Calu3 (cell line): ENCODE measurements around the gene NCOA1. TPM values are rescaled to one million over a fixed set of nuclear protein-coding genes. Genes with fewer than 3 reads are reported as not detected.

Source experiments
- BruUV-seq: library from RNA; stranded (reverse); fragments of 400-500 nt; replicated peaks from 2 replicates; lab custom pipeline; 2021; lab: Mats Ljungman, UMichigan
- CTCF ChIA-PET: fragments of 300-600 bp; sonication (Branson Sonifier 250); formaldehyde crosslinking; loops from one replicate; lab custom pipeline; 2022; ENCODE audit warnings: antibody characterized with exemption; lab: Charles Lee
- DNase-seq: peaks from one replicate; pipeline ENCODE4 v3.0.0; 2022
- H3K27ac Mint-ChIP-seq: one replicate; pipeline ENCODE4 v1.8.0; 2022; ENCODE audit warnings: mixed read lengths; ENCODE audit not compliant: unreplicated experiment
- H3K27me3 Mint-ChIP-seq: one replicate; pipeline ENCODE4 v1.8.0; 2022; ENCODE audit warnings: mixed read lengths; ENCODE audit not compliant: unreplicated experiment
- H3K36me3 Mint-ChIP-seq: one replicate; pipeline ENCODE4 v1.8.0; 2022; ENCODE audit warnings: mild to moderate bottlenecking, moderate library complexity, mixed read lengths; ENCODE audit not compliant: insufficient read depth, unreplicated experiment
- H3K4me1 Mint-ChIP-seq: one replicate; pipeline ENCODE4 v1.8.0; 2022; ENCODE audit warnings: mild to moderate bottlenecking, low read depth, mixed read lengths; ENCODE audit not compliant: unreplicated experiment
- H3K4me3 Mint-ChIP-seq: one replicate; pipeline ENCODE4 v1.8.0; 2022; ENCODE audit warnings: mild to moderate bottlenecking, low read depth, moderate library complexity, mixed read lengths; ENCODE audit not compliant: unreplicated experiment
- H3K9me3 Mint-ChIP-seq: one replicate; pipeline ENCODE4 v1.8.0; 2022; ENCODE audit warnings: low read depth, mixed read lengths; ENCODE audit not compliant: unreplicated experiment
- CTCF ChIP-seq: fragments of 200-600 bp; IDR thresholded peaks from one replicate; pipeline ENCODE4 v1.8.0; 2022; ENCODE audit warnings: antibody characterized with exemption; ENCODE audit not compliant: unreplicated experiment
- intact Hi-C: fragments of 100-400 bp; cut with micrococcal nuclease; formaldehyde crosslinking; loops from one replicate; pipeline ENCODE4 v1.10.0; 2022; ENCODE audit not compliant: unreplicated experiment
- total RNA-seq: library from RNA; stranded (reverse); gene quantifications from 2 replicates; pipeline ENCODE4 v1.2.3, GENCODE V29; 2022

NCOA1 gene
- total RNA-seq, 1 experiment from 2014 or later: 14.8 TPM

GRCh38 chr2:24707143-24707542 is 216.1 kb downstream of the NCOA1 start:
- no peak for DNase-seq
- intact Hi-C loops: no loop called here
- Mint-ChIP-seq H3K27ac (no peak overlapping the region), H3K4me3 (no peak overlapping the region), H3K9me3 (no peaks in the 10 kb centered on the region), H3K4me1 (peaks cover 9% of the 10 kb centered on the region), H3K27me3 (no peaks in the 10 kb centered on the region), H3K36me3 (no peaks in the 10 kb centered on the region)
- no TSS peak for BruUV-seq
- no peak for TF ChIP-seq CTCF
- CTCF ChIA-PET: no interaction called here

GRCh38 chr2:24708537-24709152 is 217.6 kb downstream of the NCOA1 start:
- H3K27ac Mint-ChIP-seq: no peak overlapping the region
- H3K36me3 Mint-ChIP-seq: no peaks in the 10 kb centered on the region
- DNase-seq: no peak
- intact Hi-C loops: no loop called here
- CTCF ChIA-PET: no interaction called here
- no peak overlapping the region for H3K4me3 Mint-ChIP-seq
- no peaks in the 10 kb centered on the region for H3K27me3 Mint-ChIP-seq
- no peak for TF ChIP-seq CTCF
- no peaks in the 10 kb centered on the region for H3K9me3 Mint-ChIP-seq
- no TSS peak for BruUV-seq
- H3K4me1 Mint-ChIP-seq: no peaks in the 10 kb centered on the region

GRCh38 chr2:24710806-24711205 is 219.8 kb downstream of the NCOA1 start:
- intact Hi-C loops: no loop called here
- Mint-ChIP-seq H3K4me3 (no peak overlapping the region), H3K9me3 (no peaks in the 10 kb centered on the region), H3K4me1 (no peaks in the 10 kb centered on the region), H3K27me3 (no peaks in the 10 kb centered on the region), H3K36me3 (no peaks in the 10 kb centered on the region), H3K27ac (no peak overlapping the region)
- no peak for DNase-seq
- BruUV-seq: no TSS peak
- CTCF ChIA-PET: no interaction called here
- no peak for TF ChIP-seq CTCF

- Mint-ChIP-seq H3K27me3 (no peaks in the 10 kb centered on the region), H3K36me3 (no peaks in the 10 kb centered on the region), H3K27ac (no peak overlapping the region), H3K4me3 (no peak overlapping the region), H3K9me3 (no peaks in the 10 kb centered on the region), H3K4me1 (no peaks in the 10 kb centered on the region)
- CTCF ChIA-PET: no interaction called here
- intact Hi-C loops: no loop called here
- TF ChIP-seq CTCF: no peak
- no TSS peak for BruUV-seq
- no peak for DNase-seq
Observed at GRCh38 chr2:24711865-24712264, 220.8 kb downstream of the NCOA1 start.
